Activated CD4-positive, alpha-beta memory T cell treated with anti-CD3 and anti-CD28 coated beads for 36 hours (primary cell): ENCODE measurements around the gene CORO1C. TPM values are rescaled to one million over a fixed set of nuclear protein-coding genes. Genes with fewer than 3 reads are reported as not detected.

ENCODE experiments used
- CTCF ChIA-PET: fragments of 350-600 bp; sonication (Branson Sonifier 250); formaldehyde crosslinking; loops from one replicate; lab custom pipeline; 2021; ENCODE audit warnings: antibody characterized with exemption, inconsistent platforms; lab: Charles Lee
- POLR2A ChIA-PET: fragments of 350-600 bp; sonication (Branson Sonifier 250); formaldehyde crosslinking; loops from one replicate; lab custom pipeline; 2021; ENCODE audit warnings: antibody characterized with exemption; lab: Charles Lee
- DNase-seq: peaks from one replicate; pipeline ENCODE4 v3.0.0-alpha.2; 2020
- H3K27ac Mint-ChIP-seq: one replicate; pipeline ENCODE4 v1.8.0; 2021; ENCODE audit warnings: mixed read lengths
- H3K27me3 Mint-ChIP-seq: one replicate; pipeline ENCODE4 v1.8.0; 2021; ENCODE audit warnings: mixed read lengths
- H3K36me3 Mint-ChIP-seq: one replicate; pipeline ENCODE4 v1.8.0; 2021; ENCODE audit warnings: mixed read lengths
- H3K4me1 Mint-ChIP-seq: one replicate; pipeline ENCODE4 v1.8.0; 2021; ENCODE audit warnings: low read depth, mixed read lengths
- H3K4me3 Mint-ChIP-seq: one replicate; pipeline ENCODE4 v1.8.0; 2021; ENCODE audit warnings: mild to moderate bottlenecking, mixed read lengths
- H3K9me3 Mint-ChIP-seq: one replicate; pipeline ENCODE4 v1.8.0; 2021; ENCODE audit warnings: mixed read lengths
- intact Hi-C: fragments of 100-400 bp; cut with micrococcal nuclease; formaldehyde crosslinking; loops from one replicate; pipeline ENCODE4 v1.15.1; 2023
- total RNA-seq, 2 experiments: library from RNA; stranded (reverse); gene quantifications; one replicate each; pipeline ENCODE4 v1.2.3, GENCODE V29; 2021

CORO1C gene
- total RNA-seq, 2 experiments from 2014 or later: 62.1 to 70.9 TPM

- no peaks in the 10 kb centered on the region for H3K27me3 Mint-ChIP-seq
- H3K4me1 Mint-ChIP-seq: peaks cover 35% of the 10 kb centered on the region
- H3K36me3 Mint-ChIP-seq: no peaks in the 10 kb centered on the region
- ChIA-PET CTCF (interaction anchor here (0.9 to 1.4 kb wide), 2 partner anchors 39 to 66 kb away, joined by 3 to 9 read pairs; no protein-coding TSS in a partner anchor), POLR2A (interaction anchor here (0.9 to 3.0 kb wide), 5 partner anchors 40 to 127 kb away, joined by 3 to 23 read pairs (median 3); partner anchors contain the start of gene SSH1)
- H3K27ac Mint-ChIP-seq: peak overlapping the region; percentile 74
- peak overlapping the region; percentile 91 for H3K4me3 Mint-ChIP-seq
- intact Hi-C loops: loop anchor here (1.0 to 5.0 kb wide), 5 partner anchors 39 to 362 kb away; partner anchors contain the start of genes ALKBH2, FICD and SSH1
- DNase-seq: peak; percentile 68
- no peaks in the 10 kb centered on the region for H3K9me3 Mint-ChIP-seq
These were observed 783 bp downstream of the CORO1C start for GRCh38 chr12:108730365-108731104.

GRCh38 chr12:108729612-108730364 lies 1.5 kb downstream of the CORO1C start:
- Mint-ChIP-seq H3K27me3 (no peaks in the 10 kb centered on the region), H3K4me1 (peaks cover 42% of the 10 kb centered on the region), H3K4me3 (peak overlapping the region; percentile 91), H3K36me3 (no peaks in the 10 kb centered on the region), H3K27ac (peak overlapping the region; percentile 64), H3K9me3 (no peaks in the 10 kb centered on the region)
- ChIA-PET CTCF (interaction anchor here (1.4 kb wide), 1 partner anchor 65 kb away, joined by 9 read pairs; no protein-coding TSS in a partner anchor), POLR2A (interaction anchor here (0.9 to 3.0 kb wide), 4 partner anchors 40 to 128 kb away, joined by 3 to 23 read pairs (median 3); partner anchors contain the start of gene SSH1)
- no peak for DNase-seq
- intact Hi-C loops: loop anchor here (2.0 to 5.0 kb wide), 4 partner anchors 101 to 363 kb away; partner anchors contain the start of genes ALKBH2, FICD and SSH1

- H3K27ac Mint-ChIP-seq: no peak overlapping the region
- POLR2A ChIA-PET: no interaction called here
- H3K4me1 Mint-ChIP-seq: peaks cover 48% of the 10 kb centered on the region
- H3K36me3 Mint-ChIP-seq: no peaks in the 10 kb centered on the region
- H3K27me3 Mint-ChIP-seq: no peaks in the 10 kb centered on the region
- H3K9me3 Mint-ChIP-seq: no peaks in the 10 kb centered on the region
- DNase-seq: no peak
- H3K4me3 Mint-ChIP-seq: no peak overlapping the region
- intact Hi-C loops: no loop called here
- CTCF ChIA-PET: interaction anchor here (1.0 kb wide), 1 partner anchor 65 kb away, joined by 5 read pairs; no protein-coding TSS in a partner anchor
These were observed 2.3 kb downstream of the CORO1C start for GRCh38 chr12:108728820-108729611.

GRCh38 chr12:108727868-108728735 lies 3.2 kb downstream of the CORO1C start:
- ChIA-PET CTCF (interaction anchor here (1.0 kb wide), 1 partner anchor 64 kb away, joined by 5 read pairs; no protein-coding TSS in a partner anchor), POLR2A (interaction anchor here (1.0 kb wide), 1 partner anchor 36 kb away, joined by 3 read pairs; no protein-coding TSS in a partner anchor)
- no peaks in the 10 kb centered on the region for H3K36me3 Mint-ChIP-seq
- no peak overlapping the region for H3K4me3 Mint-ChIP-seq
- intact Hi-C loops: no loop called here
- DNase-seq: no peak
- no peaks in the 10 kb centered on the region for H3K27me3 Mint-ChIP-seq
- no peaks in the 10 kb centered on the region for H3K9me3 Mint-ChIP-seq
- no peak overlapping the region for H3K27ac Mint-ChIP-seq
- peaks cover 55% of the 10 kb centered on the region for H3K4me1 Mint-ChIP-seq

- H3K4me1 Mint-ChIP-seq: peaks cover 58% of the 10 kb centered on the region
- H3K27ac Mint-ChIP-seq: no peak overlapping the region
- H3K36me3 Mint-ChIP-seq: no peaks in the 10 kb centered on the region
- intact Hi-C loops: no loop called here
- POLR2A ChIA-PET: interaction anchor here (0.7 kb wide), 1 partner anchor 25 kb away, joined by 3 read pairs; no protein-coding TSS in a partner anchor
- CTCF ChIA-PET: interaction anchor here (2.6 kb wide), 1 partner anchor 63 kb away, joined by 13 read pairs; no protein-coding TSS in a partner anchor
- DNase-seq: no peak
- H3K27me3 Mint-ChIP-seq: no peaks in the 10 kb centered on the region
- no peak overlapping the region for H3K4me3 Mint-ChIP-seq
- H3K9me3 Mint-ChIP-seq: no peaks in the 10 kb centered on the region
These were observed 4.2 kb downstream of the CORO1C start for GRCh38 chr12:108727161-108727560.

GRCh38 chr12:108724890-108725151 lies 6.5 kb downstream of the CORO1C start:
- no peak overlapping the region for H3K4me3 Mint-ChIP-seq
- no peaks in the 10 kb centered on the region for H3K9me3 Mint-ChIP-seq
- H3K27me3 Mint-ChIP-seq: no peaks in the 10 kb centered on the region
- POLR2A ChIA-PET: interaction anchor here (0.7 to 2.0 kb wide), 4 partner anchors 29 to 60 kb away, joined by 3 to 14 read pairs (median 6); no protein-coding TSS in a partner anchor
- CTCF ChIA-PET: interaction anchor here (1.1 to 2.6 kb wide), 4 partner anchors 11 to 78 kb away, joined by 3 to 13 read pairs (median 6); no protein-coding TSS in a partner anchor
- peaks cover 46% of the 10 kb centered on the region for H3K4me1 Mint-ChIP-seq
- intact Hi-C loops: loop anchor here (1.0 kb wide), 1 partner anchor 34 kb away; no protein-coding TSS in a partner anchor
- no peak overlapping the region for H3K27ac Mint-ChIP-seq
- no peak for DNase-seq
- no peaks in the 10 kb centered on the region for H3K36me3 Mint-ChIP-seq

- CTCF ChIA-PET: interaction anchor here (0.7 to 2.6 kb wide), 5 partner anchors 11 to 79 kb away, joined by 3 to 13 read pairs (median 4); no protein-coding TSS in a partner anchor
- no peaks in the 10 kb centered on the region for H3K36me3 Mint-ChIP-seq
- no peaks in the 10 kb centered on the region for H3K27me3 Mint-ChIP-seq
- H3K4me1 Mint-ChIP-seq: peaks cover 41% of the 10 kb centered on the region
- no peak overlapping the region for H3K27ac Mint-ChIP-seq
- intact Hi-C loops: loop anchor here (1.0 kb wide), 1 partner anchor 33 kb away; no protein-coding TSS in a partner anchor
- POLR2A ChIA-PET: interaction anchor here (1.2 to 2.0 kb wide), 3 partner anchors 28 to 60 kb away, joined by 4 to 14 read pairs (median 8); no protein-coding TSS in a partner anchor
- no peaks in the 10 kb centered on the region for H3K9me3 Mint-ChIP-seq
- no peak overlapping the region for H3K4me3 Mint-ChIP-seq
- DNase-seq: peak; percentile 51
These were observed 7.0 kb downstream of the CORO1C start for GRCh38 chr12:108724054-108724889.

- H3K27ac Mint-ChIP-seq: no peak overlapping the region
- no peaks in the 10 kb centered on the region for H3K36me3 Mint-ChIP-seq
- DNase-seq: no peak
- no peaks in the 10 kb centered on the region for H3K27me3 Mint-ChIP-seq
- peaks cover 32% of the 10 kb centered on the region for H3K4me1 Mint-ChIP-seq
- intact Hi-C loops: loop anchor here (1.0 kb wide), 1 partner anchor 27 kb away; no protein-coding TSS in a partner anchor
- H3K9me3 Mint-ChIP-seq: no peaks in the 10 kb centered on the region
- CTCF ChIA-PET: interaction anchor here (1.5 kb wide), 1 partner anchor 80 kb away, joined by 3 read pairs; no protein-coding TSS in a partner anchor
- no peak overlapping the region for H3K4me3 Mint-ChIP-seq
- POLR2A ChIA-PET: interaction anchor here (1.6 kb wide), 1 partner anchor 32 kb away, joined by 14 read pairs; no protein-coding TSS in a partner anchor
These were observed 8.1 kb downstream of the CORO1C start for GRCh38 chr12:108722992-108723766.

- H3K4me1 Mint-ChIP-seq: peaks cover 32% of the 10 kb centered on the region
- POLR2A ChIA-PET: interaction anchor here (0.8 kb wide), 1 partner anchor 33 kb away, joined by 5 read pairs; no protein-coding TSS in a partner anchor
- no peaks in the 10 kb centered on the region for H3K9me3 Mint-ChIP-seq
- CTCF ChIA-PET: interaction anchor here (1.5 kb wide), 1 partner anchor 81 kb away, joined by 3 read pairs; no protein-coding TSS in a partner anchor
- no peak for DNase-seq
- no peaks in the 10 kb centered on the region for H3K27me3 Mint-ChIP-seq
- no peaks in the 10 kb centered on the region for H3K36me3 Mint-ChIP-seq
- no peak overlapping the region for H3K4me3 Mint-ChIP-seq
- intact Hi-C loops: no loop called here
- H3K27ac Mint-ChIP-seq: no peak overlapping the region
These were observed 8.9 kb downstream of the CORO1C start for GRCh38 chr12:108722463-108722862.
